GM18858 (cell line): ENCODE measurements around the gene FGF19.

ENCODE experiments used
- ATAC-seq: cut with Tn5 transposase; IDR thresholded peaks from one replicate; pipeline ENCODE4 v1.9.1; 2021; ENCODE audit not compliant: unreplicated experiment

FGF19 gene, protein sequence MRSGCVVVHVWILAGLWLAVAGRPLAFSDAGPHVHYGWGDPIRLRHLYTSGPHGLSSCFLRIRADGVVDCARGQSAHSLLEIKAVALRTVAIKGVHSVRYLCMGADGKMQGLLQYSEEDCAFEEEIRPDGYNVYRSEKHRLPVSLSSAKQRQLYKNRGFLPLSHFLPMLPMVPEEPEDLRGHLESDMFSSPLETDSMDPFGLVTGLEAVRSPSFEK

GRCh38 chr11:69703768-69704507, at the start of gene FGF19:
Gene FGF19, minus strand, starts transcription at chr11:69704022. Its CDS starts 146 bp downstream, at chr11:69703876.
- ATAC-seq: no peak

- ATAC-seq: no peak
These were observed 49.1 kb upstream of the FGF19 start for GRCh38 chr11:69752890-69753289.

- no peak for ATAC-seq
These were observed 47.2 kb upstream of the FGF19 start for GRCh38 chr11:69750875-69751597.

DNA sequence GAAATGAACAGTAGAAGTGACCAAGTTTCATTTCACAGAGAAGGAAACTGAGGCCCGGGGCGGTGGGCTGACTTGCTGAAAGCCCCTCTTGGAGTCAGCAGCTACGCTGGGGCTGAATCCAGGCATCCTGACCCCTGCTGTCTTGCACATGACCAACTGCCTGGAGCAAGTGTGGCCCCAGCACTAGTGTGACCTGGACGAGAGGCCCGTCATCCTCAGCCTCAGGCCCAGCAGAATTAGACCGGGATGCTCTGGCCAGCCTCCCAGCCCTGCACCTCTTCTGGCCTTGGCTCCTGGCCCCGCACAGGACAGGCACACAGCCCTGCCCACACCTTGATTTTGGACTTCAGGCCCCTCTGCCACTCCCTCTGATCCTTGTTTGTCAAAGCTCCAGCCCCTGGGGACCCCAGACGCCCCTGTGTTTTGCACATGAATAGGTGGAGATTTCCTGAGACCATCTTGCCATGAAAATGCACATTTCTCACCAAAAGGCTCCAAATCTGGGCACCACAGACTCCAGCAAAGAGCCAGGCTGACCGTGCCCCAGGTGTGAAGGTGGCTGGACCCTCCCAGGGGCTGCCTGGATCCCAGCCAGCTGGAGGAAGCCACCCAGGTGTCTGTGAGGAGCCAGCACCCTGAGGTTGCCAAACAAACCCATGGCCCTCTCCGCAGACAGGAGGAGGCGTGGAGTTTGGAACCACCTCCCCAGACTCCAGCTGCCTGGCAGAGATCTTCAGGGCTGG, 46.5 kb upstream of the FGF19 start:
- no peak for ATAC-seq

DNA sequence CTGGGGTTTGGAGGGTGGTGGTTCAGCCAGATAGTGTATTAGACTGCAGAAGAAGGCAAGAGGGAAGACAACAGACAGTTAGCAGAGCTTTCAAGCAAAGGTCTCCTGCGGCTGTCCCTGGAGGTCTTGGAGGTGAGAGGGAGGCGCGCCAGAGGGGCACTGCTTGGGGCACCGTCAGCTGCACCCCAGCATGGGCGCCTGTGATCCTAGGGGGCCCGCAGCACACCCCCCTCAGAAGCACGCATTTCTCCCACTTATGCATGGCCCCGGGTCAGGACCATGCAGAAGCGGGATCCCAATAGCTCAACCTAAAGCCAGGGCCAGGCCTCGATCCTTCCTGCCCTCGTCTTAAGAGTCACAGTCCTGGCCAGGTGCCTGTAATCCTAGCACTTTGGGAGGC, 44.8 kb upstream of the FGF19 start:
- ATAC-seq: no peak

DNA sequence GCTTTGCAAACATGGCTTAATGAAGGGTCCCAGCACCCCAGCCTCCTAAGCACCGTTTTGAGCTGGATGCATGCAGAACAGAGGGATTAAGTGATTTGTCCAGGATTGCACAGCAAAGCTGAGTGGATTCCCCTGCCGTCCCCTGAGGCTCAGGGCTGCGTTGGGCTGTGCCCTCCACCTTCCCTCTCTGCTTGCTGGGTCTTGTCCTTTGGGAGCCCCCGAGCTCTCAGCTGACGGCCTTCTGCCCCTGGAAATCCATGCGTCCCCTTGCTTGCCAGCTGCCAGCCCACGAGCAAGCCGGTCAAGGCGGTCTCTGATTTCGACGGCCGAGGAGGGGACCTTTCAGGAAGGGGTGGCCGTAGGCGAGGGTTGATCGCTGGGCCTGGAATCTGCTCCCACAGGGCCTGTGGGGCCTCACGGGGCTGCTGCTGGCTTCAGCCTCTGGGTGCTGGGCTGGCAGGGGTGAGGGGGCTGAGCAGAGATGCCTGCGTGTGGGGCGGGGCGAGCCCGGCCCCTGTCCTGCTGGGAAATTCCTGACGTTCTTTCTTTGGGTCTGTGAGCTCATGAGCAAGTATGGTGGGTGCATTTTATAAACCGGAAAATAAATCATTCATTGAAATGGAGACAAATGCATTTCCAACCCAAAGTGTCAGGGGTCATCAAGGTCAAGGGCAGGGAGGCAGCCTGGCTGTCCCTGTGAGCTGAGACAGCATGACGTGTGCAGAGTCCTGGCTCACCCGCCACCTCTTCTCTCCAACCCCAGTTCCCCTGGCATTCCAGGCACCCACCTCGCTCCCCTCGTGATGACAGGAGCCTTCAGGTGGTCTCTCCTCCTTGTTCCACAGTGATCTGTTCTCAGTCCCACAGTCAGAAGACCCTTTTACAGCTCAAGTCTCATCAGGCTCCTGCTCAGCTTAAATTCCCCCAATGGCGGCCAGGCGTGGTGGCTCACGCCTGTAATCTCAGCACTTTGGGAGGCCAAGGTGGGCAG, 43.2 kb upstream of the FGF19 start:
- ATAC-seq: no peak

DNA sequence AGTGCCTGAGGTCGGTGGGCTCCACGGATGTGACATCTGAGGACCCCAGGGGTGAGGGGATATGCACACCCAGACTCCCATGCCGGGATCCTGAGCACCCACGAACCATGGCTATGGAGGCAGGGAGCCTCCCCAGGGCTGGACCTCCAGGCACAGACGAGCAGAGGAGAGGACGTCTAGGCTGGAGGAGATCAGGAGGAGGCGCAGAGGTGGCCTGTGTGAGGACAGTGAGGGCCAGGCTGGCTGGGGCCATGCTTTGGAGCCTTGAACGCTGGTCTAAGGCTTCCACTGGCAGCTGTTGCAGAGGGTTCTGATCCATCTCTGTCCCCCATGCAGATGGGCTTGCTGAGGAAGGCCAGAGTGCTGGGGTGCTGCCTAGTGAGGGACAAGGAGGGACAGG, 42.3 kb upstream of the FGF19 start:
- no peak for ATAC-seq

- ATAC-seq: no peak
These were observed 41.4 kb upstream of the FGF19 start for GRCh38 chr11:69745201-69745600.

DNA sequence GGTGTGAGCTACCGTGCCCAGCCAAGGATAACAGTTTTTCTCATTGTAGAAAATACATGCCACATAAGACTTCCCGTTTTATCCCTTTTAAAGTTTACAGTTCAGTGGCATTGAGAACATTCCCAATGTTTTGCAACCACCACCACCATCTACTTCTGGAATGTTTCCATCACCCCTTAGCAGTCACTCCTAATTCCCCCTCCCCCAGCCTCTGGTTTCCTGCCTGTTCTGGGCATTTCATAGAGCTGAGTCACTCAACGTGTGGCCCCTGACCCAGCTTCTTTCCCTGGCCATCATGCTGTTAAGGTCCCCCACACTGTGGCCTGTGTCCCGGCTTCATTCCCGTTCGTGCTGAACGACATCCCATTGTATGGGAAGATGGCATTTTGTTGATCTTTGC, 40.6 kb upstream of the FGF19 start:
- no peak for ATAC-seq

DNA sequence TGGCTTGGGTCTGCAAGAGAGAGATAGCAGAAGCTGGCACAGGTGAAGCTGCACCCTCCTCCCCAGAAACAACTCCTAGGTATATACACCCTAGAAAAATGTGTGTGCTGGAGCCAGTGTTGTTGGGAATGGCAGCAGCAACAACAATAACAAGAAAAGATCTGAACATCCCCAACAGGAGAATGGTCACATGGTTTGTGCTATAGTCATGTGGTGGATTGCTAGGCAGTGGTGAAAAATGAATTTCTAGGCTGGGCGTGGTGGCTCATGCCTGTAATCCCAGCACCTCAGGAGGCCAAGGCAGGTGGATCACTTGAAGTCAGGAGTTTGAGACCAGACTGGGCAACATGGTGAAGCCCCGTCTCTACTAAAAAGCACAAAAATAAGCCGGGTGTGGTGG, 31.0 kb upstream of the FGF19 start:
- no peak for ATAC-seq

- ATAC-seq: no peak
These were observed 30.5 kb upstream of the FGF19 start for GRCh38 chr11:69734367-69734766.

- ATAC-seq: no peak
These were observed 29.1 kb upstream of the FGF19 start for GRCh38 chr11:69732910-69733309.

GRCh38 chr11:69731110-69731509, 27.3 kb upstream of the FGF19 start:
- no peak for ATAC-seq

DNA sequence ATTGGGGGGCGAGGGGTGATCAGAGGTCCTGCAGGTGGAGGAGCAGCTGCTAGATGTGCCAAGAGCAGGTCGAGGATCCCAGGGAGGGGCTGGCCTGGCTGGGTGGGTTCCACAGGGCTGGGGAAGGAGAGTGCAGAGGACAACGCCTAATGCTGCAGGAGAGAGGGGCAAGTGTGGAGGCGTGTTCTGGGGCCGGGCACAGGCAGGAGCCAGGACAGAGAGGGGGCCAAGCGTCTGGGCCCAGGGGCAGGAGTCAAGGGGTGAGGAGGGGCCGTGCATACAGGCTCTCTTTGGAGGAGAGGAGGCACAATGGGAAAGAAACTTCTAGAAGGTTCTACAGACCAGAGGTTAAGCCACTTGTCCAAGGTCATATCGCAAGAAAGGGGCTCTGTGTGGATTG, 26.7 kb upstream of the FGF19 start:
- no peak for ATAC-seq

DNA sequence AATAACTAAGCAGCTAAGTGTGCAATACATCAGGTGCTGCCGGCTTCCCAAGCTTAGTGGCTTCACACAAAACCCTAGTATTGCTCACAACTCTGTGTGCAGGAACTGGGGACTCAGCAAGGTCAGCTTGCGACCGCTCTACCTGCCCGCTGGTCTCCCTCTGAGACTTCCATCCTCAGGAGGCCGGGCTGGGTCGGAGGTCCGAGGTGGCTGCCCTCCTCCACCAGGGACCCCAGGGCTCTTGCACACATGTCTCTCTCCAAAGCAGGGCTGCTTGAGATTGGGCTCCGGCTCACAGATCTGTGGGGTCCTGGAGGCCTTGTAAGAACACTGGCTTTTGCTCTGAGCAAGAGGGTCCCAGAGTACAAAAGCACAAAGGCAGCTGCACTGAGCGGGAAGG, 25.4 kb upstream of the FGF19 start:
- no peak for ATAC-seq

- ATAC-seq: no peak
These were observed 23.4 kb upstream of the FGF19 start for GRCh38 chr11:69727266-69727665.

DNA sequence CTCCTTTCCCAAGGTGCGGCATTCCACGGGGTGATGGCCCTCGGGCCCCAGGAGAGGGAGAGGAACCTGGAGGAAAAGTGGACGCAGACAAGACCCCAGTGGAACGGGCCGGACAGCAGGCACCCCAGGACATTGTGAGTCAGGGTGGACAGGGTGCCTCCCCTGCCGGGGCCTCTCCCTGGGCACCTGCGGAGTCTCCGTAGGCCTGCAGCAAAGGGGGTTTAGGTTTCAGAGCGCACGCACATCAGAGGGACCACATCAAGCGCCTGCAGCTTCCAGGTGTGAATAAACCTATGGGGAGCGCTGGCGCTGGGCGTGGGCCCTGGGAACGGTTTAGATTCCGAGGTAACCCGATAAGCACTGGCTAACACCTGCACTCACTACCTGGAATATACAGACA, 22.7 kb upstream of the FGF19 start:
- ATAC-seq: no peak

- ATAC-seq: no peak
These were observed 22.2 kb upstream of the FGF19 start for GRCh38 chr11:69726019-69726418.

- ATAC-seq: no peak
These were observed 17.9 kb upstream of the FGF19 start for GRCh38 chr11:69721745-69722144.

DNA sequence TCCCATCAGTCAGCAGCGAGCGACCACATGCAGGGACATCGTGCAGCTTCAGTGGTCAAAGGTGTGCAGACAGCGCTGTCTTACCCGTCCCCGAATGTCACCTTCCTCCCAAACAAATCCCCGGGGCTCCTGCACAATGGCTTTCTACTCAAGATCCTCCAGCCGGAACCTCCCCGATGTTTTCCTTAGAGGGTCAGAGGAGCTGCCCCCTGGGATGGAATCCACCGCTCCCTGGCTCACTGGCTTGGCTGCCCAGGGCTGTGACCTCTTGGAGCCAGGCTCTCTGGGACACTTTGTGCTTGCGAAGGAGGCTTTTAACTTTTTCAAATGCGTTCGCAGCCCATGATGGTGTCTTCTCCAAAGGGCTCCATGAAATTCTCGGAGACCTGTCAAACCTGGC, 17.3 kb upstream of the FGF19 start:
- no peak for ATAC-seq
